GM21576 (cell line): ENCODE data around the gene UVRAG.

Experiments used
- ATAC-seq: cut with Tn5 transposase; IDR thresholded peaks from one replicate; pipeline ENCODE4 v1.9.1; 2021; ENCODE audit warnings: mild to moderate bottlenecking, moderate library complexity; ENCODE audit not compliant: unreplicated experiment

The UVRAG gene

GRCh38 chr11:75783416-75784084 lies 31.5 kb upstream of the UVRAG start:
- no peak for ATAC-seq

GRCh38 chr11:75784085-75784478 lies 30.9 kb upstream of the UVRAG start:
- no peak for ATAC-seq

GRCh38 chr11:75784506-75784905 lies 30.5 kb upstream of the UVRAG start:
- no peak for ATAC-seq

GRCh38 chr11:75785187-75785586 lies 29.8 kb upstream of the UVRAG start:
- no peak for ATAC-seq

- no peak for ATAC-seq
These were observed 28.8 kb upstream of the UVRAG start for GRCh38 chr11:75786101-75786736.

GRCh38 chr11:75789521-75789920 lies 25.5 kb upstream of the UVRAG start:
- no peak for ATAC-seq

GRCh38 chr11:75790986-75791385 lies 24.0 kb upstream of the UVRAG start:
- no peak for ATAC-seq

GRCh38 chr11:75792127-75792731 lies 22.8 kb upstream of the UVRAG start:
- no peak for ATAC-seq

GRCh38 chr11:75792997-75793800 lies 21.8 kb upstream of the UVRAG start:
- ATAC-seq: no peak

GRCh38 chr11:75793966-75794365 lies 21.0 kb upstream of the UVRAG start:
- ATAC-seq: no peak

GRCh38 chr11:75795276-75796090 lies 19.5 kb upstream of the UVRAG start:
- no peak for ATAC-seq

GRCh38 chr11:75796091-75796435 lies 18.9 kb upstream of the UVRAG start:
- ATAC-seq: no peak

- no peak for ATAC-seq
These were observed 17.9 kb upstream of the UVRAG start for GRCh38 chr11:75797116-75797515.

GRCh38 chr11:75797792-75798191 lies 17.2 kb upstream of the UVRAG start:
- ATAC-seq: no peak

- ATAC-seq: no peak
These were observed 14.8 kb upstream of the UVRAG start for GRCh38 chr11:75800136-75800675.

- ATAC-seq: no peak
These were observed 14.2 kb upstream of the UVRAG start for GRCh38 chr11:75800728-75801361.

- no peak for ATAC-seq
These were observed 13.5 kb upstream of the UVRAG start for GRCh38 chr11:75801362-75802020.

- no peak for ATAC-seq
These were observed 12.7 kb upstream of the UVRAG start for GRCh38 chr11:75802021-75802912.
